ENCODE measurements around the gene SESN2. TPM values are rescaled to one million over a fixed set of nuclear protein-coding genes. Genes with fewer than 3 reads are reported as not detected.

SESN2 gene
- total RNA-seq, 2 donors from 2014 or later = 12.3 to 15.2 TPM

DNA sequence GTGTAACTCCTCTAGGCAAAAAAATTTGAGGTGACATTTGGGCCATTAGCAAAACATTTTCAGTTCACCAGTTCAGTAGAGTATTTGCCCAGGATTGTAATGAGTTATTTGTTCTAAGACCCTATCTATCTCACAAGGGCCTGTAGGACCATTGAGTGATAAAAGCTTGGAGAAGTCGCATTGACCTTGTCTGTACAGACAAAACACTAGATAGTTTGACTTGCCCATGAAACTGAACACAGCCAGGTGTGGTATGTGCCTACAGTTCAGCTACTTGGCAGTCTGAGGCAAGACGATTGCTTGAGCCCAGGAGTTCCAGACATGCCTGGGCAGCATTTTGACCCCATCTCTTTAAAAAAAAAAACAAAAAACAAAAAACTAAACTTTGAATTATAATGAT, 20.3 kb upstream of the SESN2 start:
- Mint-ChIP-seq H3K4me3 (no peak overlapping the region), H3K4me1 (peaks cover 3% of the 10 kb centered on the region)

DNA sequence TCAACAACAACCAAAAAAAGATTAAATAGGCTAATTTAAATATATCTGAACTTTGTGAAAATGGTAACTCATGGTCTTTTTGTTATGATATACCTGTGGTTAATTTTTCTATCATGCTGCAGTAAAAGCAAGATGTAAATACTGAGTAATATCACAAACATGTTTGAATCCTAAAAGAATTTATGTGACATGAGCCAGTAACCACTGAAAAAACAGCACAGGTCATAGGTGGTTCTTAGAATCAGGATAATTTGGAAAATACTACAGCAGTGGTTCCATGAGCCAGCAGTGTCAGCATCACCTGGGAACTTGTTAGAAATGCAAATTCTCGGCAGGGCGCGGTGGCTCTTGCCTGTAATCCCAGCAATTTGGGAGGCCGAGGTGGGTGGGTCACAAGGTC, 19.3 kb upstream of the SESN2 start:
- H3K27me3 Mint-ChIP-seq (ENCODE audit: insufficient read depth) = no peaks in the 10 kb centered on the region
- H3K4me1 Mint-ChIP-seq = peaks cover 3% of the 10 kb centered on the region
- Histone ChIP-seq H3K36me3 (ENCODE audit: control insufficient read depth, insufficient read depth, low read length) (peaks cover 10% of the 10 kb centered on the region), H3K27me3 (ENCODE audit: control insufficient read depth, insufficient read depth, low read length, poor library complexity, severe bottlenecking) (no peaks in the 10 kb centered on the region), H3K9me3 (ENCODE audit: control insufficient read depth, low read length) (no peaks in the 10 kb centered on the region), H3K9ac (ENCODE audit: extremely low read depth, low read length, poor library complexity, severe bottlenecking) (no peak overlapping the region), H3K4me1 (ENCODE audit: control insufficient read depth, insufficient read depth, low read length) (no peaks in the 10 kb centered on the region), H3K27ac (ENCODE audit: low read depth, low read length) (no peak overlapping the region), H3K4me3 (ENCODE audit: low read length) (no peak overlapping the region)
- no peaks in the 10 kb centered on the region for H3K9me3 Mint-ChIP-seq
- no peak overlapping the region for H3K27ac Mint-ChIP-seq
- 89 to 95% methylated on average over 4 of the region's 4 CpGs for WGBS, 2 experiments (ENCODE audit: insufficient coverage in 1 of 2, insufficient read length in 1 of 2)
- H3K36me3 Mint-ChIP-seq (ENCODE audit: low read depth) = peaks cover 9% of the 10 kb centered on the region
- no peak overlapping the region for H3K4me3 Mint-ChIP-seq
- TF ChIP-seq, protein P1, sequence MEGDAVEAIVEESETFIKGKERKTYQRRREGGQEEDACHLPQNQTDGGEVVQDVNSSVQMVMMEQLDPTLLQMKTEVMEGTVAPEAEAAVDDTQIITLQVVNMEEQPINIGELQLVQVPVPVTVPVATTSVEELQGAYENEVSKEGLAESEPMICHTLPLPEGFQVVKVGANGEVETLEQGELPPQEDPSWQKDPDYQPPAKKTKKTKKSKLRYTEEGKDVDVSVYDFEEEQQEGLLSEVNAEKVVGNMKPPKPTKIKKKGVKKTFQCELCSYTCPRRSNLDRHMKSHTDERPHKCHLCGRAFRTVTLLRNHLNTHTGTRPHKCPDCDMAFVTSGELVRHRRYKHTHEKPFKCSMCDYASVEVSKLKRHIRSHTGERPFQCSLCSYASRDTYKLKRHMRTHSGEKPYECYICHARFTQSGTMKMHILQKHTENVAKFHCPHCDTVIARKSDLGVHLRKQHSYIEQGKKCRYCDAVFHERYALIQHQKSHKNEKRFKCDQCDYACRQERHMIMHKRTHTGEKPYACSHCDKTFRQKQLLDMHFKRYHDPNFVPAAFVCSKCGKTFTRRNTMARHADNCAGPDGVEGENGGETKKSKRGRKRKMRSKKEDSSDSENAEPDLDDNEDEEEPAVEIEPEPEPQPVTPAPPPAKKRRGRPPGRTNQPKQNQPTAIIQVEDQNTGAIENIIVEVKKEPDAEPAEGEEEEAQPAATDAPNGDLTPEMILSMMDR (conservative IDR thresholded peaks at IDR 0.05) = no peak
- DNase-seq = no peak

More for the DNA sequence above, 20.3 kb upstream of the SESN2 start:
- Histone ChIP-seq H3K9me3 (ENCODE audit: control insufficient read depth, low read length) (no peaks in the 10 kb centered on the region), H3K36me3 (ENCODE audit: control insufficient read depth, insufficient read depth, low read length) (peaks cover 10% of the 10 kb centered on the region), H3K4me3 (ENCODE audit: low read length) (no peak overlapping the region), H3K9ac (ENCODE audit: extremely low read depth, low read length, poor library complexity, severe bottlenecking) (no peak overlapping the region), H3K4me1 (ENCODE audit: control insufficient read depth, insufficient read depth, low read length) (no peaks in the 10 kb centered on the region), H3K27me3 (ENCODE audit: control insufficient read depth, insufficient read depth, low read length, poor library complexity, severe bottlenecking) (no peaks in the 10 kb centered on the region), H3K27ac (ENCODE audit: low read depth, low read length) (no peak overlapping the region)
- TF ChIP-seq, protein P1 (conservative IDR thresholded peaks at IDR 0.05) = no peak
- Mint-ChIP-seq H3K27ac (no peak overlapping the region), H3K27me3 (ENCODE audit: insufficient read depth) (no peaks in the 10 kb centered on the region), H3K9me3 (no peaks in the 10 kb centered on the region), H3K36me3 (ENCODE audit: low read depth) (peaks cover 6% of the 10 kb centered on the region)
- no peak for DNase-seq
- 93 to 100% methylated on average over 1 to 2 of the region's 2 CpGs for WGBS, 2 experiments (ENCODE audit: insufficient coverage in 1 of 2, insufficient read length in 1 of 2)

DNA sequence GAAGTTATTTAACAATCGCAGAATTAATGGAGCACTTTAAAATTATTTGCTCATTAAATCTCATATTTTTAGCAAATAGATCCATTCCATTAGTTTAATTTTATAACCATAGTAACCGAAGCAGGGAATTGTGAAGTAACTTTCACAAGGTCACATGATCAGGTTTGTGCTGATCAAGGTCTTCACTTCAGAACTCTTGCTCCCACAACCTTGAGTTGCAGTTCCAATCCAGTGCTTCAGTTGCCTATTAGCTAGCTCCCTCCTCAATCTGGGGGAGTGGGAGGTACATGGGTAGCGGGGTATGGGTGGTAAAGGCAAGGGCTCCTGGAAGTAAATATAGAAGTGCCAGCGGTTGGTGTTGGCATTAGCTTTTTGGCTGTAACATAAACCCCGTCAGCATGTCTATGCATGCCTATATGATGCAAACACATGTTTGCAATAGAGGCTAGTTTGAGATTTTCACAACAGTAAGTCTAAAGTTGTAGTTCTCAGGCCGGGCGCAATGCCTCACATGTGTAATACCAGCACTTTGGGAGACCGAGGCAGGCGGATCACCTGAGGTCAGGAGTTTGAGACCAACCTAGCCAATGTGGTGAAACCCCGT, 17.6 kb upstream of the SESN2 start:
- Histone ChIP-seq H3K36me3 (ENCODE audit: control insufficient read depth, insufficient read depth, low read length) (peaks cover 10% of the 10 kb centered on the region), H3K9me3 (ENCODE audit: control insufficient read depth, low read length) (no peaks in the 10 kb centered on the region), H3K27me3 (ENCODE audit: control insufficient read depth, insufficient read depth, low read length, poor library complexity, severe bottlenecking) (no peaks in the 10 kb centered on the region), H3K4me1 (ENCODE audit: control insufficient read depth, insufficient read depth, low read length) (no peaks in the 10 kb centered on the region), H3K4me3 (ENCODE audit: low read length) (no peak overlapping the region), H3K27ac (ENCODE audit: low read depth, low read length) (no peak overlapping the region), H3K9ac (ENCODE audit: extremely low read depth, low read length, poor library complexity, severe bottlenecking) (no peak overlapping the region)
- no peak for DNase-seq
- H3K27ac Mint-ChIP-seq = no peak overlapping the region
- peaks cover 4% of the 10 kb centered on the region for H3K4me1 Mint-ChIP-seq
- no peak overlapping the region for H3K4me3 Mint-ChIP-seq
- H3K9me3 Mint-ChIP-seq = no peaks in the 10 kb centered on the region
- WGBS, 2 experiments (ENCODE audit: insufficient coverage in 1 of 2, insufficient read length in 1 of 2) = 94 to 95% methylated on average over 10 of the region's 10 CpGs
- TF ChIP-seq, protein P1 (conservative IDR thresholded peaks at IDR 0.05) = no peak
- peaks cover 9% of the 10 kb centered on the region for H3K36me3 Mint-ChIP-seq (ENCODE audit: low read depth)
- no peaks in the 10 kb centered on the region for H3K27me3 Mint-ChIP-seq (ENCODE audit: insufficient read depth)

Data from endodermal cell (in vitro differentiated cells).